HCT116 (cell line): ENCODE data around the gene ATAD5. TPM values are rescaled to one million over a fixed set of nuclear protein-coding genes. Genes with fewer than 3 reads are reported as not detected.

Source experiments
- ATAC-seq: fragments of 200-7000 bp; cut with Tn5 transposase; 2 replicates; pipeline ENCODE4 v1.9.1; 2020; ENCODE audit warnings: mild to moderate bottlenecking, moderate library complexity
- BruUV-seq: library from RNA; stranded (reverse); fragments of 400-500 nt; replicated peaks from 2 replicates; lab custom pipeline; 2021; lab: Mats Ljungman, UMichigan
- CTCF ChIA-PET: fragments of 300-600 bp; sonication (Branson Sonifier 250); formaldehyde crosslinking; loops from one replicate; lab custom pipeline; 2021; ENCODE audit warnings: antibody characterized with exemption; lab: Charles Lee
- POLR2A ChIA-PET: fragments of 300-600, 350-600 bp; sonication (Branson Sonifier 250); formaldehyde crosslinking; loops from one replicate; lab custom pipeline; 2021; ENCODE audit warnings: antibody characterized with exemption; lab: Charles Lee
- RAD21 ChIA-PET, 2 experiments: fragments of 300-600 bp; sonication (Branson Sonifier 250); formaldehyde crosslinking; loops; one replicate each; lab custom pipeline; 2023; ENCODE audit warnings: low total read pairs in 2 of 2; ENCODE audit not compliant: uncharacterized antibody in 2 of 2, unreplicated experiment in 2 of 2, low non-redundant PET in 1 of 2; lab: Charles Lee
- DNase-seq: peaks from one replicate; pipeline ENCODE4 v3.0.0-alpha.2; 2010; ENCODE audit warnings: low read depth, low spot score
- H2AFZ ChIP-seq: fragments of 200-600 bp; shearing (Covaris generic), sonication (generic); 2 replicates; pipeline ENCODE4 v1.6.1; 2017; ENCODE audit warnings: low read depth, mixed run types, mixed read lengths, antibody characterized with exemption, low read length; ENCODE audit not compliant: poor library complexity, severe bottlenecking
- H3K27ac ChIP-seq: 2 replicates; pipeline ENCODE4 v1.5.1; 2012; ENCODE audit warnings: low read depth, low read length
- H3K27me3 ChIP-seq: fragments of 200-600 bp; sonication (generic); 2 replicates; pipeline ENCODE4 v1.6.1; 2016; ENCODE audit warnings: mixed run types, low read length, mixed read lengths; ENCODE audit not compliant: insufficient read depth
- H3K36me3 ChIP-seq, 2 experiments: fragments of 200-500 bp in 1 of 2; fragments of 200-600 bp in 1 of 2; sonication (Bioruptor generic) in 1 of 2; sonication (generic) in 1 of 2; 2 replicates each; pipeline versions ENCODE4 v1.5.1 to v1.6.1; 2014 to 2016; ENCODE audit warnings: low read length in 2 of 2, inconsistent platforms in 1 of 2, mixed read lengths in 1 of 2, mixed run types in 1 of 2; ENCODE audit not compliant: insufficient read depth in 2 of 2, control insufficient read depth in 1 of 2
- H3K4me1 ChIP-seq, 2 experiments: fragments of 200-600 bp in 1 of 2; sonication (generic) in 1 of 2; 2 replicates each; pipeline versions ENCODE4 v1.5.1 to v1.6.1; 2012 to 2017; ENCODE audit warnings: low read length in 2 of 2, inconsistent platforms in 1 of 2, mild to moderate bottlenecking in 1 of 2, mixed read lengths in 1 of 2, mixed run types in 1 of 2, moderate library complexity in 1 of 2; ENCODE audit not compliant: insufficient read depth in 2 of 2, control insufficient read depth in 1 of 2
- H3K4me2 ChIP-seq: fragments of 200-600 bp; sonication (generic); 2 replicates; pipeline ENCODE4 v1.6.1; 2017; ENCODE audit warnings: mixed run types, low read length, mixed read lengths
- H3K4me3 ChIP-seq, 2 experiments: fragments of 200-600 bp in 1 of 2; sonication (generic) in 1 of 2; replicated peaks in 1 of 2; 2 replicates each; pipeline ENCODE4 v1.5.1; 2011 to 2016; ENCODE audit warnings: low read length in 2 of 2, control low read depth in 1 of 2, low read depth in 1 of 2, mild to moderate bottlenecking in 1 of 2, mixed read lengths in 1 of 2, mixed run types in 1 of 2
- H3K79me2 ChIP-seq: fragments of 200-600 bp; sonication (generic); 2 replicates; pipeline ENCODE4 v1.6.1; 2017; ENCODE audit warnings: mild to moderate bottlenecking, mixed run types, low read length, moderate library complexity, mixed read lengths; ENCODE audit not compliant: insufficient read depth
- H3K9ac ChIP-seq: fragments of 200-600 bp; sonication (generic); 2 replicates; pipeline ENCODE4 v1.6.1; 2016; ENCODE audit warnings: low read length, mixed read lengths
- H3K9me2 ChIP-seq: fragments of 200-600 bp; sonication (generic), shearing (Covaris generic); 2 replicates; pipeline ENCODE4 v1.6.1; 2017; ENCODE audit warnings: mixed run types, mild to moderate bottlenecking, moderate library complexity; ENCODE audit not compliant: insufficient read depth
- H3K9me3 ChIP-seq, 2 experiments: fragments of 200-500 bp in 1 of 2; fragments of 200-600 bp in 1 of 2; sonication (Bioruptor generic) in 1 of 2; sonication (generic) in 1 of 2; 2 replicates each; pipeline ENCODE4 v1.6.1; 2014 to 2017; ENCODE audit warnings: low read length in 2 of 2, mixed read lengths in 2 of 2, inconsistent platforms in 1 of 2, low read depth in 1 of 2, mild to moderate bottlenecking in 1 of 2, mixed run types in 1 of 2, moderate library complexity in 1 of 2; ENCODE audit not compliant: control insufficient read depth in 1 of 2, insufficient read depth in 1 of 2
- H4K20me1 ChIP-seq: fragments of 200-600 bp; sonication (generic), shearing (Covaris generic); 2 replicates; pipeline ENCODE4 v1.6.1; 2017; ENCODE audit warnings: mixed run types, mild to moderate bottlenecking, moderate library complexity; ENCODE audit not compliant: insufficient read depth
- ATF3 ChIP-seq: IDR thresholded peaks from 2 replicates; pipeline ENCODE4 v1.6.1; 2012
- CBX3 ChIP-seq: IDR thresholded peaks from 2 replicates; pipeline ENCODE4 v1.6.1; 2012; ENCODE audit warnings: low read depth
- CEBPB ChIP-seq: IDR thresholded peaks from 2 replicates; pipeline ENCODE4 v1.6.1; 2012; ENCODE audit warnings: low read depth
- EGR1 ChIP-seq: IDR thresholded peaks from 2 replicates; pipeline ENCODE4 v1.6.1; 2012; ENCODE audit warnings: low read depth
- ELF1 ChIP-seq: IDR thresholded peaks from 2 replicates; pipeline ENCODE4 v1.6.1; 2012; ENCODE audit warnings: low read depth, borderline replicate concordance
- EZH2phosphoT487 ChIP-seq: fragments of 200-600 bp; IDR thresholded peaks from 2 replicates; pipeline ENCODE4 v1.6.1; 2018; ENCODE audit warnings: antibody characterized with exemption, borderline replicate concordance
- POLR2A ChIP-seq: IDR thresholded peaks from 2 replicates; pipeline ENCODE4 v1.7.0; 2011; ENCODE audit warnings: borderline replicate concordance; ENCODE audit not compliant: insufficient read depth, insufficient read length; ENCODE audit errors: extremely low read depth
- POLR2AphosphoS5 ChIP-seq: IDR thresholded peaks from 2 replicates; pipeline ENCODE4 v1.6.1; 2011; ENCODE audit warnings: mild to moderate bottlenecking, low read depth, low read length, moderate library complexity
- SIN3A ChIP-seq: IDR thresholded peaks from 2 replicates; pipeline ENCODE4 v1.6.1; 2012; ENCODE audit warnings: low read depth
- SP1 ChIP-seq: IDR thresholded peaks from 2 replicates; pipeline ENCODE4 v1.6.1; 2012; ENCODE audit warnings: low read depth
- TCF7L2 ChIP-seq: IDR thresholded peaks from 2 replicates; pipeline ENCODE4 v1.7.0; 2011; ENCODE audit warnings: borderline replicate concordance, inconsistent platforms; ENCODE audit not compliant: insufficient read depth, insufficient read length; ENCODE audit errors: extremely low read depth
- YY1 ChIP-seq: IDR thresholded peaks from 2 replicates; pipeline ENCODE4 v1.6.1; 2011; ENCODE audit warnings: low read length, low read depth, moderate library complexity, mild to moderate bottlenecking; ENCODE audit not compliant: insufficient replicate concordance; ENCODE audit errors: extremely low read depth
- intact Hi-C: fragments of 100-400 bp; cut with micrococcal nuclease; formaldehyde crosslinking; loops from 2 replicates; pipeline ENCODE4 v1.10.0; 2022
- total RNA-seq: library from RNA; stranded (reverse); gene quantifications from one replicate; pipeline ENCODE4 v1.2.1, GENCODE V29; 2021; ENCODE audit not compliant: unreplicated experiment

Gene ATAD5
- total RNA-seq, 1 experiment from 2014 or later: 9.5 TPM

GRCh38 chr17:30864636-30865035 is 32.9 kb downstream of the ATAD5 start (continued):
- TF ChIP-seq CBX3 (no peak), EGR1 (no peak), POLR2AphosphoS5 (no peak), TCF7L2 (no peak), ELF1 (no peak), CEBPB (no peak), EZH2phosphoT487 (no peak), SIN3A (no peak), POLR2A (no peak), ATF3 (no peak)

GRCh38 chr17:30869005-30869404 is 37.2 kb downstream of the ATAD5 start:
- ATAC-seq (no peak), DNase-seq (no peak)
- H3K79me2 ChIP-seq: no peaks in the 10 kb centered on the region
- H3K4me3 ChIP-seq: no peak overlapping the region
- H4K20me1 ChIP-seq: no peaks in the 10 kb centered on the region
- BruUV-seq: no TSS peak
- no peak overlapping the region for H2AFZ ChIP-seq
- no peaks in the 10 kb centered on the region for H3K4me1 ChIP-seq
- no peak overlapping the region for H3K27ac ChIP-seq
- RAD21 ChIA-PET: no interaction called here
- H3K27me3 ChIP-seq: no peaks in the 10 kb centered on the region
- no peak overlapping the region for H3K4me2 ChIP-seq
- H3K36me3 ChIP-seq: peaks cover 23 to 34% of the 10 kb centered on the region in 2 experiments
- H3K9me3 ChIP-seq: no peaks in the 10 kb centered on the region
- no peak overlapping the region for H3K9ac ChIP-seq
- intact Hi-C loops: no loop called here
- CTCF ChIA-PET: no interaction called here
- no peaks in the 10 kb centered on the region for H3K9me2 ChIP-seq
- TF ChIP-seq YY1: no peak
- TF ChIP-seq SP1: no peak
- POLR2A ChIA-PET: no interaction called here
